Iris pigment epithelial cell (primary cell): ENCODE results near the gene TTBK1.

Source experiments
- DNase-seq: peaks from one replicate; pipeline ENCODE4 v3.0.0-alpha.2; 2011; ENCODE audit warnings: low read depth

Gene TTBK1

GRCh38 chr6:43223175-43223574 is 20.1 kb upstream of the TTBK1 start:
- no peak for DNase-seq

DNA sequence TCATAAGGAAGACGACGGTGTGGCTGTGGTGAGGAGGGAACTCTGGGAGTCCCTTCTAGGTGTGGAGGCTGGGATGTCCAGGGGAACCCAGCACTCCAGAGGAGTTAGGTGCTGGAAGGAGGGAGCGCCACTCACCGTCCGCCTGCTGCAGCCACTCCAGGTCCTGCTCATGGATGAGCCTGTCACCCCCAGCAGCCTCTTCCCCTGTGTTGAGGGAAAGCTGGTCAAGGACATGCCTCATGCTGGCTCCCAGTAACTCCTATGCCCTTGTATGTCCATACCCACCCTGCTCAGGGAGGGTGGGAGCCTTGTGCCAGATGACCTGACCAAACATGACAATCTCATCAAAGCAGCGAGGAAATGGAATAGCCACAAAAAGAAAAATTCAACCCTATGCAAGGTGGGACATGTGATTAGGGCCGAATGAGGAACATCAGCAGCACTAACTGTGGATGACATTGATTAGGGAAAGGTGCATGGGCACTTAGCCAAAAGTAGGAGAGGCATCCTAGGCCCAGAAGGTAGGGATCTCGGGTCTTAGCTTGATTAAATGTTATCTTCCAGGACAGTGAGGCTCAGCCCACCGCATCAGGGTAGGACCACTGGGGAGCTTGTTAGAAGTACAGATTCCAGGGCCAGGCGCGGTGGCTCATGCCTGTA is 17.0 kb upstream of the TTBK1 start:
- no peak for DNase-seq

DNA sequence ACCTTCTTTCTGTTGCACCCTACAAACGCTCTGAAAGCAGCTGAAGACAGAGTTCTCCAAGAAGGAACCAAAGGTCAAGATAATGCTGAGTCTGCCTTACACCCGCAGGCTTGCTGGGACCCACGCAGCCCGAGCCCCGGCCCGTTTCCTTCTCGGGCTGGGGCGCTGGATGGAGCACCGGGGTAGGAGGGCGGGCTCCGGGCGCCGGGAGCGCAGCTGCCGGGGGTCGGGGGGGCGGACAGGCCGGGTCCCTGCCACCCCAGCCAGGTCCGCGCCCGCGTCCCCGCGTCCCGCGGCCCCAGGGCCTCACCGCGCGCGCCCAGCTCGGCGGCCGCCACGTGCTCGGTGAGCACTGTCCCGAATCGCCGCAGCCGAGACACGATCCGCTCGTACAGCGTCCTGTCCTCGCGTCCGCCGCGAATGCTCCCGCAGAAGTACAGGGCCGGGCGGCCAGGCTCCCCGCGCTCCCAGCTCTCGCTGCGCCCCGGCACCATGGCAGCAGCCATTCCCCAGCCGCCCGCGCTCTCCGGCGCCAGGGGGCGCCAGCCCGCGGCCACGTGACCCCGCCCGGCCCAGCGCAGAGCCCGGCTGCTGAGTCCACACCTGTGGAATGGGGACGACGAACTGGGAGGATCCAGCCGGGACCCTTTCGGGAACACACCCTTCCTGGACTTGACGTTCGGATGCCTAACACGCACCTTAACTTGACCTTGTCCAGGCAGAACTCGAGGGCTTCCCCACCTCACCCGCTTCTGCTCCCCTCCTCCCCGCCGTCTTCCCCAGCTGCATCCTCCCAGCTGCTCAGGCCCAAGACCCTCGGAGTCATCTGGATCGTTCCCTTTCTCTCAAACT is 14.1 kb upstream of the TTBK1 start, which contains the start of gene DNPH1:
TSS of gene DNPH1 (minus strand) at position 531 of the 852 bp plus-strand sequence. CDS start at position 506, 25 bp downstream.
- peak; percentile 59 for DNase-seq

GRCh38 chr6:43229803-43230620 is 13.3 kb upstream of the TTBK1 start:
- DNase-seq, result no peak

- DNase-seq, result no peak
Observed at GRCh38 chr6:43231053-43231452, 12.2 kb upstream of the TTBK1 start.

DNA sequence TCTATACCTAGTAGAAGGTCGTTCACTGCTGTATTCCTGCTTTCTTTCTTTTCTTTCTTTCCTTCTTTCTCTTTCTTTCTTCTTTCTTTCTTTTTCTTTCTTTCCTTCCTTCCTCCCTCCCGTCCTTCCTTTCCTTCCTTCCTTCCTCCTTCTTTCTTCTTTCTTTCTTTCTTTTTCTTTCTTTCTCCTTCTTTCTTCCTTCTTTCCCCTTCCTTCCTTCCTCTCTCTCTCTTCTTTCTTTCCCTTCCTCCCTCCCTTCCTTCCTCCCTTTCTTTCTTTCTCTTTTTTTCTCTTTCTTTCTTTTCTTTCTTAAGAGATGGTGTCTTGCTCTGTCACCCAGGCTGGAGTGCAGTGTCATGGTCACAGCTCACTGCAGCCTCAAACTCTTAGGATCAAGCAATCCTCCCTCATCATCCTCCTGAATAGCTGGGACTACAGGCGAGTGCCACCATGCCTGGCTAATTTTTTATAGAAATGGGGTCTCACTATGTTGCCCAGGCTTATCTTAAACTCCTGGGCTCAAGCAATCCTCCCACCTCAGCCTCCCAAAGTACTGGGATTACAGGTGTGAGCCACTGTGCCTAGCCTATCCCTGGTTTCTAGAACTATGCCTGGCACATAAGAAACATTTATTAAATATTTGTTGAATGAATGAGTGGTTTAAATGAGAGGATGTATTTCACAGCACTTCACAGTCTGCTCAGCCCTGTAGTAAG is 11.4 kb upstream of the TTBK1 start:
- DNase-seq, result no peak

DNA sequence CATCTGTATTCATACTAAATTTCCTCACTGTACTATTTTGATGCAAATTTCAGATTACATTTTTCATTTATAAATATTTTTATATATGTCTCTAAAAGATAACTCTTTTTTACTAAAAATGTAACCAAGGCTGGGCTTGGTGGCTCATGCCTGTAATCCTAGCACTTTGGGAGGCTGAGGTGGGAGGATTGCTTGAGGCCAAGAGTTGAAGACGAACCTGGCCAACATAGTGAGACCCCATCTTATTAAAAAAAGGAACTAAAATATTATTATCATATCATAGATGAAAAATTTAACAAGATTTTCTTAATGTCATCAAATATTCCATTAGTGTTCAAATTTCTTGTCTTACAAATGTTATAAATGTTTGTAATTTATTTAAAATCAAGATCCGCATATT is 7.4 kb upstream of the TTBK1 start:
- no peak for DNase-seq

DNA sequence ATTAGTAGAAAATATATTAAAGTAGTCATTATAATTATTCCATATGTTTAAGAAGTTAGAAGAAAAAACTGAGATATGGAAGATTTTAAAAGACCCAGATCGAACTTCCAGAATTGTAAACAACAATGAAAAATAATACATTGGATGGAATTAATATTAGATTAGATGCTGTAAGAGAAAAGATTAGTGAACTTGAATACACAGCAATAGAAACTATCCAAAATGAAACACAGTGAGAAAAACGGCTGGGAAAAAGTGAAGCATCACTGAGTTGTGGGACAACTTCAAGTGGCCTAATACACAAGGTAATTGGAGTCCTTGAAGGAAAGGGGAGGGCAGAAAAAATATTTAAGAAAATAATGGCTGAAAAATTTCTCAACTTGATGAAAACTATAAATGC is 4.2 kb upstream of the TTBK1 start:
- DNase-seq, result no peak

DNA sequence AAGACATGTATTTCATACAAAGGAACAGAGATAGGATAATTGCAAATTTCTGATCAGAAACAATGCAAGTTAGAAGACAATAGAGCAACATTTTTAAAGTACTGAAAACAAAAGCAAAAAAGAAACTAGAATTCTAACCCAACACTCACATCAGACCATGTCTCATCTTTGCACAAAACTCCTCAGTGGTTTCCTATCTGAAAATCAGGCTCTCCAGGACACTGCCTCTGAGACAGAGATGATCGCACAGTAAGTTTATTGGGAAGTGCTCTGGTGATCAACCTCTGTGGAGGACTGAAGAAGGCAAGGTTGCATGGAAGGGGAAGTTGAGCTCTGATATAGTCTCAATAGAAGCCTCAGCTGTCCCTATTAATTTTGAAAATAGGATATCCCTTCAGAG is 2.3 kb upstream of the TTBK1 start:
- no peak for DNase-seq

DNA sequence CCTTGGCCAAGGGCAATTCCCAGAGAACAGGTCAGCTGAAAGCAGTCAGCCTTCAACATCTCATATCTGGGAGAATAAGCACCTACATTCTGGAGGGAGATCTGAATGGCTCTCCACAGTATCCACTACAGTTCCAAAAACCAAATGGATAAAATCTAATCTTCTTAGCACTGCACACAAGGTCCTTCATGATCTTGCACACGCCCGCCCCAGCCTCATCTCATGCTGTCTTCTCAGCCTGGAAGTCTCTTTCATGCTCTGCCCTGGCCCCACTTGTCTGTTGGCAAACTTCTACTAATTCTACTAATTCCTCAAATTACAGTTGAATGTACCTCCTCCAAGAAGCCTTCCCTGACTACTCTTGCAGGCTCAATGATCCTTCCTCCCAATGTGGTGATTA is 1.8 kb upstream of the TTBK1 start:
- no peak for DNase-seq

GRCh38 chr6:43243664-43244321 is 512 bp downstream of the TTBK1 start:
- DNase-seq, result no peak

GRCh38 chr6:43246301-43247113 is 3.2 kb downstream of the TTBK1 start:
- no peak for DNase-seq

- DNase-seq, result peak; percentile 55
Observed at GRCh38 chr6:43247114-43247999, 4.1 kb downstream of the TTBK1 start.

DNA sequence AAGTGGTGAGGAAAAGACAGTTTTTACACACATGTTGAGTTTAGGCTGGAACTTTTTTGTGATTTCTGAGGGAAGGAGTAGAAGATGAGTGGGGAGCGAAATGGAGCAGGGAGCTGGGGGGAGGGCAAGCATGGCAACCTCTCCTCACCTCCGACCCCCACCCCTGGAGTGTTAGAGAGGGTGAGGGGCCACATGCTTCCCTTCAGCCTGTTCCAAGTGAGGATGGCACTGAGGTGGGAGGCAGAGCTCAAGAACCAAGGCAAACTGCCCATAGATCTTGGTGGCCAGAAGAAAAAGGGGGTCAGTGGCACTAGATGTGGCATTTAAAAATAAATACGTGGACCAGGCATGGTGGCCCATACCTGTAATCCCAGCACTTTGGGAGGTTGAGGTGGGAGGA is 4.8 kb downstream of the TTBK1 start:
- no peak for DNase-seq

GRCh38 chr6:43248791-43249190 is 5.5 kb downstream of the TTBK1 start:
- no peak for DNase-seq

DNA sequence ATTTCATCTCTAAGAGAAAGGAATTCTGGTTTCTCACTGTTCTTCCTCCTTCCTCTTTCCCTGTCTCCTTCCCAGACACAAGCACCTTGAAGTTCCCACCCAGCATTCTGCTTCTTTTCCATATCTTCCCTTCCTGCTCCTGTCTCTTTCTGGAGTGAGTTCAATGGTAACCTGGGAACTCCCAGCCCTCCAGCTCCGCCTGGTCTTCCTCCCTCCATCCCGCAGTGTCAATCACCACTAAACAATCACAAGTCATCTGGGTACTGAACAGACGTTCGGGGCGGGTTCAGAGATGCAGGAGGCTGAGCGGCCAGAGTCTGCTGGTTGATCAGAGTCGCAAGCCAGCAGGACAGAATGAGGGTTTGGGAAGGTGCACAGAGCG is 7.7 kb downstream of the TTBK1 start:
- no peak for DNase-seq

- DNase-seq, result no peak
Observed at GRCh38 chr6:43253401-43253800, 10.1 kb downstream of the TTBK1 start.

GRCh38 chr6:43254138-43254817 is 11.0 kb downstream of the TTBK1 start:
- peak; percentile 55 for DNase-seq

- no peak for DNase-seq
Observed at GRCh38 chr6:43254846-43255245, 11.6 kb downstream of the TTBK1 start.
